Mucosa of descending colon (tissue), 3 donors: ENCODE measurements around the gene JADE2. TPM values are rescaled to one million over a fixed set of nuclear protein-coding genes. Genes with fewer than 3 reads are reported as not detected.
A peak's percentile ranks its signal among the peaks of the same experiment; 100 is the strongest.

Experiments used
- ATAC-seq: fragments of 200-7000 bp; cut with Tn5 transposase; one replicate; pipeline ENCODE4 v1.9.1; 2020; ENCODE audit warnings: mild to moderate bottlenecking, moderate library complexity
- DNase-seq, 3 donors: peaks; one replicate each; pipeline ENCODE4 v3.0.0-alpha.2; 2020
- H3K36me3 ChIP-seq: fragments of 200-600 bp; one replicate; pipeline ENCODE4 v1.8.0; 2021; ENCODE audit warnings: low read depth, mild to moderate bottlenecking
- H3K4me1 ChIP-seq: fragments of 200-600 bp; one replicate; pipeline ENCODE4 v1.8.0; 2021; ENCODE audit warnings: low read depth, mild to moderate bottlenecking
- H3K4me3 ChIP-seq: fragments of 200-600 bp; one replicate; pipeline ENCODE4 v1.8.0; 2021; ENCODE audit warnings: mild to moderate bottlenecking
- H3K9me3 ChIP-seq: fragments of 200-600 bp; one replicate; pipeline ENCODE4 v1.8.0; 2021; ENCODE audit warnings: mild to moderate bottlenecking
- CTCF ChIP-seq: fragments of 200-600 bp; IDR thresholded peaks from one replicate; pipeline ENCODE4 v1.8.0; 2022; ENCODE audit warnings: antibody characterized with exemption, mild to moderate bottlenecking
- intact Hi-C, 2 donors: fragments of 100-400 bp; cut with DNase I in 1 of 2; cut with micrococcal nuclease in 1 of 2; formaldehyde crosslinking; loops; one replicate each; pipeline versions ENCODE4 v1.11.0 to v1.11.1; 2022; cut with DNase I, micrococcal nuclease
- total RNA-seq, 3 donors: library from RNA; stranded (reverse); fragmentation: NEBNext Ultra II Directional in 2 of 3; extraction: Animal tissue kit (Norgen Biotek cat#: 25700) in 2 of 3; gene quantifications; one replicate each; pipeline versions ENCODE4 v1.2.1 to v1.2.4, GENCODE V29; 2021 to 2023
- donor health status: DM: no; HTN: no; CAD: no; lungs with moderate emphysema.
- donor health status: DM: no; HTN: no; CAD: no.
- donor health status: DM: no; HTN: yes; CAD: no.

Gene JADE2
- total RNA-seq, 3 donors from 2014 or later, result 31.9 to 69.9 (median 36.2) TPM

GRCh38 chr5:134500699-134501430 is 24.6 kb upstream of the JADE2 start:
- ATAC-seq, result no peak
- H3K4me1 ChIP-seq, result peaks cover 35% of the 10 kb centered on the region
- intact Hi-C loops, result no loop called here
- TF ChIP-seq CTCF, result no peak
- no peak for DNase-seq
- no peaks in the 10 kb centered on the region for H3K36me3 ChIP-seq
- no peaks in the 10 kb centered on the region for H3K9me3 ChIP-seq
- no peak overlapping the region for H3K4me3 ChIP-seq

GRCh38 chr5:134502259-134502658 is 23.2 kb upstream of the JADE2 start:
- intact Hi-C loops, result no loop called here
- H3K9me3 ChIP-seq, result no peaks in the 10 kb centered on the region
- peaks cover 35% of the 10 kb centered on the region for H3K4me1 ChIP-seq
- DNase-seq, result no peak
- no peak overlapping the region for H3K4me3 ChIP-seq
- no peak for TF ChIP-seq CTCF
- ATAC-seq, result no peak
- no peaks in the 10 kb centered on the region for H3K36me3 ChIP-seq

GRCh38 chr5:134503088-134503936 is 22.2 kb upstream of the JADE2 start:
- intact Hi-C loops, result no loop called here
- H3K9me3 ChIP-seq, result no peaks in the 10 kb centered on the region
- no peaks in the 10 kb centered on the region for H3K36me3 ChIP-seq
- no peak overlapping the region for H3K4me3 ChIP-seq
- TF ChIP-seq CTCF, result no peak
- peak; percentile 63 to 80 (median 64) for DNase-seq
- ATAC-seq, result peak; percentile 48
- peaks cover 38% of the 10 kb centered on the region for H3K4me1 ChIP-seq

- H3K36me3 ChIP-seq, result no peaks in the 10 kb centered on the region
- peaks cover 45% of the 10 kb centered on the region for H3K4me1 ChIP-seq
- no peak overlapping the region for H3K4me3 ChIP-seq
- H3K9me3 ChIP-seq, result no peaks in the 10 kb centered on the region
- ATAC-seq (no peak), DNase-seq (peak in 1 of 3 donors; percentile 14)
- no peak for TF ChIP-seq CTCF
- intact Hi-C loops, result no loop called here
Measured at GRCh38 chr5:134503937-134504437, 21.5 kb upstream of the JADE2 start.

GRCh38 chr5:134504629-134505300 is 20.7 kb upstream of the JADE2 start:
- no peak overlapping the region for H3K4me3 ChIP-seq
- ATAC-seq (no peak), DNase-seq (peak in 1 of 3 donors; percentile 35)
- H3K4me1 ChIP-seq, result peaks cover 45% of the 10 kb centered on the region
- intact Hi-C loops, result no loop called here
- H3K36me3 ChIP-seq, result no peaks in the 10 kb centered on the region
- TF ChIP-seq CTCF, result no peak
- H3K9me3 ChIP-seq, result no peaks in the 10 kb centered on the region
